ENCODE results near the gene AFG3L2. TPM values are rescaled to one million over a fixed set of nuclear protein-coding genes. Genes with fewer than 3 reads are reported as not detected.

The AFG3L2 gene
- total RNA-seq, 2 donors from 2014 or later, result 60.1 to 91.9 TPM

DNA sequence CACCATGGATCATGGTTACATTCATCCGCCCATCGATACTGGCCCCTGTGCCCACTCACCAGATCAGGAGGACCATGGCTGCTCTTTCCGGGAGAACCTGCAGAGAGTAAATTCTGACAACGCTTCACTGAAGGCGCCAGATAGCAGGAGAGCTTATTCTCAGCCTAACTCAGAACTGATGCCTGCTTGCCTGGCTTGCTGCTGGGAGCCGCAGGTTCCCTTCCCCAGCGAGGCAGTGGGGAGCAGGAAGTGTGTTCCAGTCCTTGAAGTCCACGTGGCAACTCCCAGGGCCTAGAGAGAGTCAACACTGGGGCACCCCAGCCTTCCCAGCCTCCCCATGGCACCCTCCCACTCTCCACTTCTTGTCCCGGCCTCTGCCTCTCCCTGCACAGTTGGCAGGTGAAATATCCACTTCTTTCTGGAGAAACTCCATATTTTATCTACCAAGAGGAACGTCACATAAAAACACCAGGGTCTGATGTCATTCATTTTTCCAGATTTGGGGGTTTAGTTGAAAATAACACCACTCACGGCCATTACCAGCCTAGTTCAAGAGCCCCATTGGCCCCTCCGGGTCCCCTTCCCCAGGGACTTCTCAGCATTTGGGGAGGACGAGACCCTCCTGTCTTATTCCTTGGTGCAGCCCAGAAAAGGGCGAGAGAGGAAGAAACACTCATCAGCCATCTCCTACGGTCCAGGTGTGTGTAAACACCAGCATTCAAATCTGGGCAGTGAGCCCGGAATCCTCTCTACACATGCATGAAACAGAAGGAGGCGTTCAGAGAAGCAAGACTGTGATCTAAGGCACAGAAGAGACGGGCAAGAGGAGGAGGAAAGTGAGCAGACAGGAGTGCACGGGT is 72.4 kb downstream of the AFG3L2 start:
- Histone ChIP-seq H3K27ac (no peak overlapping the region), H3K4me3 (no peak overlapping the region), H3K9me3 (no peaks in the 10 kb centered on the region), H3K27me3 (no peaks in the 10 kb centered on the region), H3K4me1 (peaks cover 0 to 20% of the 10 kb centered on the region in 2 donors), H3K36me3 (no peaks in the 10 kb centered on the region)
- TF ChIP-seq, protein P1, sequence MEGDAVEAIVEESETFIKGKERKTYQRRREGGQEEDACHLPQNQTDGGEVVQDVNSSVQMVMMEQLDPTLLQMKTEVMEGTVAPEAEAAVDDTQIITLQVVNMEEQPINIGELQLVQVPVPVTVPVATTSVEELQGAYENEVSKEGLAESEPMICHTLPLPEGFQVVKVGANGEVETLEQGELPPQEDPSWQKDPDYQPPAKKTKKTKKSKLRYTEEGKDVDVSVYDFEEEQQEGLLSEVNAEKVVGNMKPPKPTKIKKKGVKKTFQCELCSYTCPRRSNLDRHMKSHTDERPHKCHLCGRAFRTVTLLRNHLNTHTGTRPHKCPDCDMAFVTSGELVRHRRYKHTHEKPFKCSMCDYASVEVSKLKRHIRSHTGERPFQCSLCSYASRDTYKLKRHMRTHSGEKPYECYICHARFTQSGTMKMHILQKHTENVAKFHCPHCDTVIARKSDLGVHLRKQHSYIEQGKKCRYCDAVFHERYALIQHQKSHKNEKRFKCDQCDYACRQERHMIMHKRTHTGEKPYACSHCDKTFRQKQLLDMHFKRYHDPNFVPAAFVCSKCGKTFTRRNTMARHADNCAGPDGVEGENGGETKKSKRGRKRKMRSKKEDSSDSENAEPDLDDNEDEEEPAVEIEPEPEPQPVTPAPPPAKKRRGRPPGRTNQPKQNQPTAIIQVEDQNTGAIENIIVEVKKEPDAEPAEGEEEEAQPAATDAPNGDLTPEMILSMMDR (IDR thresholded peaks at IDR 0.05), result no peak
- DNase-seq (ENCODE audit: low spot score), result no peak

- Histone ChIP-seq H3K4me1 (peaks cover 0 to 15% of the 10 kb centered on the region in 2 donors), H3K36me3 (no peaks in the 10 kb centered on the region), H3K27me3 (no peaks in the 10 kb centered on the region), H3K9me3 (no peaks in the 10 kb centered on the region), H3K4me3 (no peak overlapping the region), H3K27ac (no peak overlapping the region)
- no peak for DNase-seq (ENCODE audit: low spot score)
- TF ChIP-seq, protein P1 (IDR thresholded peaks at IDR 0.05), result no peak
These were observed 74.5 kb downstream of the AFG3L2 start for GRCh38 chr18:12302391-12303147.

DNA sequence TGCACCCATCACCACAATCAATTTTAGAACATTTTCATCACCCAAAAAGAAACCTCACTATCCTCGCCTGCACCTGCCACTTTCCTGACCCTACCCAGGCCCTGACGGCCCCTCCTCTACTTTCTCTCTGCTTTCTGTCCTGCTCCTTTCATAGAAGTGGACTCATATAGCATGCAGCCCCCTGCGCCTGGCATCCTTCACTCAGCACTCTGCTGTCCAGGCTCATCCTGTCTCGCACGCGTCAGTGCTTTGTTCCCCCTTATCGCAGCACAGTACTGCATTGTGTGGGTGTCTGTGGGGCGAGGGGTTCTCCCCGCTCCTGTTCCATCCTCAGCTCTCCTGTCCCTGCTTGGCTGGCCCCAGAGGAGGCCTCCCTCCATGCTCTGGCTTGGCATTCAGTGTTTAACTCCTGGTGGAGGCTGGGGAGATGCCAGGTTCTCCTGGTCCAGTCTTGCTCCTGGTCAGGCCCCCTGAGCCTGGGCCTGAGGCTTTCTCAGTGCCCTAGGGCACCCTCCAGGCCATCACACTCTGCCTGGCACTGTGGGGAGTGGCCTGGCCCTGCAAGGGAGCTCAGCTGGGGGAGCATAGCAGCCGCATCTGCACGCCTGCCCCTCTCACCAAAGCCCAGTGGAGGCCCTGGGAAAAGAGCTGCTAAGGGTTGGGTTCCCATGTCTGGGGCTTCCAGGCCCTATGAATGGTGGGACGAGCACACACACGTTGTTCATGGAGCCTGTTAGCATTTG is 75.6 kb downstream of the AFG3L2 start:
- Histone ChIP-seq H3K27ac (no peak overlapping the region), H3K4me3 (no peak overlapping the region), H3K36me3 (no peaks in the 10 kb centered on the region), H3K9me3 (no peaks in the 10 kb centered on the region), H3K27me3 (no peaks in the 10 kb centered on the region), H3K4me1 (peaks cover 0 to 7% of the 10 kb centered on the region in 2 donors)
- TF ChIP-seq, protein P1 (IDR thresholded peaks at IDR 0.05), result no peak
- no peak for DNase-seq (ENCODE audit: low spot score)

DNA sequence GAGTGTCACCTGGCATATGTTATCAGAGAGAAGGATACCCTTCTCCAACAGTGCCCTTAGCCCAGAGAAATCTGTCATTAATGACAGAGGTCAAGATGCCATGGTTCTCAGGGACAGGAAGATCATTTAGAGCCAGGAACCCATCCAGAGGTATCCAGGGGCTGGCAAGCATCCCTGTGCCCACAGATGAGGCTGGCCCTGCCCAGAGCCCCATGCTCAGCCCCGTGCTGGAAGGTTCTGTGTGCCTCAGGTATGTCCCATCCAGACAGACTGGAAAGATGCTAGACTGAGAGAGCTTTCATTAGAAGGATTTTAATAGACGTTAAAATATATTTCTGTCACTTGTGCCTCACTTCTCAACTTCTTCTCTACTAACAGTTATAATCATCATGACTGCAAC is 77.2 kb downstream of the AFG3L2 start:
- no peaks in the 10 kb centered on the region for H3K9me3 ChIP-seq
- TF ChIP-seq, protein P1 (IDR thresholded peaks at IDR 0.05), result no peak

GRCh38 chr18:12296457-12296856 is 80.6 kb downstream of the AFG3L2 start:
- Histone ChIP-seq H3K27me3 (no peaks in the 10 kb centered on the region), H3K9me3 (no peaks in the 10 kb centered on the region), H3K36me3 (no peaks in the 10 kb centered on the region), H3K4me1 (no peaks in the 10 kb centered on the region), H3K27ac (no peak overlapping the region), H3K4me3 (no peak overlapping the region)
- DNase-seq (ENCODE audit: low spot score), result no peak
- TF ChIP-seq, protein P1 (IDR thresholded peaks at IDR 0.05), result no peak

More for the DNA sequence above, 77.2 kb downstream of the AFG3L2 start:
- no peaks in the 10 kb centered on the region for H3K27me3 ChIP-seq
- no peak overlapping the region for H3K4me3 ChIP-seq
- DNase-seq (ENCODE audit: low spot score), result no peak
- no peak overlapping the region for H3K27ac ChIP-seq
- no peaks in the 10 kb centered on the region for H3K4me1 ChIP-seq
- H3K36me3 ChIP-seq, result no peaks in the 10 kb centered on the region

Data from right atrium auricular region (tissue), 2 donors.